ENCODE results near the gene CNDP1.

Gene CNDP1

GRCh38 chr18:74507097-74507881 is 27.0 kb upstream of the CNDP1 start:
- DNase-seq: no peak

GRCh38 chr18:74507927-74508326 is 26.4 kb upstream of the CNDP1 start:
- no peak for DNase-seq

GRCh38 chr18:74508366-74508765 is 25.9 kb upstream of the CNDP1 start:
- DNase-seq: no peak

GRCh38 chr18:74508821-74509225 is 25.5 kb upstream of the CNDP1 start:
- DNase-seq: no peak

GRCh38 chr18:74509856-74510769 is 24.2 kb upstream of the CNDP1 start:
- no peak for DNase-seq

- no peak for DNase-seq
Observed at GRCh38 chr18:74510770-74511095, 23.6 kb upstream of the CNDP1 start.

- DNase-seq: no peak
Observed at GRCh38 chr18:74511823-74512222, 22.5 kb upstream of the CNDP1 start.

GRCh38 chr18:74512321-74513053 is 21.8 kb upstream of the CNDP1 start:
- no peak for DNase-seq

GRCh38 chr18:74513149-74513882 is 21.0 kb upstream of the CNDP1 start:
- DNase-seq: no peak

- no peak for DNase-seq
Observed at GRCh38 chr18:74513883-74514205, 20.5 kb upstream of the CNDP1 start.

- no peak for DNase-seq
Observed at GRCh38 chr18:74514860-74515495, 19.3 kb upstream of the CNDP1 start.

GRCh38 chr18:74515620-74516231 is 18.6 kb upstream of the CNDP1 start:
- DNase-seq: no peak

- no peak for DNase-seq
Observed at GRCh38 chr18:74516271-74517235, 17.7 kb upstream of the CNDP1 start.

GRCh38 chr18:74517236-74517630 is 17.1 kb upstream of the CNDP1 start:
- DNase-seq: no peak

- no peak for DNase-seq
Observed at GRCh38 chr18:74518456-74519295, 15.6 kb upstream of the CNDP1 start.

GRCh38 chr18:74519320-74520095 is 14.8 kb upstream of the CNDP1 start:
- no peak for DNase-seq

- DNase-seq: no peak
Observed at GRCh38 chr18:74520096-74520833, 14.0 kb upstream of the CNDP1 start.

GRCh38 chr18:74521068-74521725 is 13.1 kb upstream of the CNDP1 start:
- no peak for DNase-seq

Measured in HCEC 1CT (cell line).